Nucleus accumbens (tissue), 56 donors: Measurements from ENCODE around the gene SF1.

ENCODE experiments used
- DNase-seq, 56 donors: peaks; one replicate each; lab custom pipeline; 2025; lab: John Stamatoyannopoulos, UW

Gene SF1

DNA sequence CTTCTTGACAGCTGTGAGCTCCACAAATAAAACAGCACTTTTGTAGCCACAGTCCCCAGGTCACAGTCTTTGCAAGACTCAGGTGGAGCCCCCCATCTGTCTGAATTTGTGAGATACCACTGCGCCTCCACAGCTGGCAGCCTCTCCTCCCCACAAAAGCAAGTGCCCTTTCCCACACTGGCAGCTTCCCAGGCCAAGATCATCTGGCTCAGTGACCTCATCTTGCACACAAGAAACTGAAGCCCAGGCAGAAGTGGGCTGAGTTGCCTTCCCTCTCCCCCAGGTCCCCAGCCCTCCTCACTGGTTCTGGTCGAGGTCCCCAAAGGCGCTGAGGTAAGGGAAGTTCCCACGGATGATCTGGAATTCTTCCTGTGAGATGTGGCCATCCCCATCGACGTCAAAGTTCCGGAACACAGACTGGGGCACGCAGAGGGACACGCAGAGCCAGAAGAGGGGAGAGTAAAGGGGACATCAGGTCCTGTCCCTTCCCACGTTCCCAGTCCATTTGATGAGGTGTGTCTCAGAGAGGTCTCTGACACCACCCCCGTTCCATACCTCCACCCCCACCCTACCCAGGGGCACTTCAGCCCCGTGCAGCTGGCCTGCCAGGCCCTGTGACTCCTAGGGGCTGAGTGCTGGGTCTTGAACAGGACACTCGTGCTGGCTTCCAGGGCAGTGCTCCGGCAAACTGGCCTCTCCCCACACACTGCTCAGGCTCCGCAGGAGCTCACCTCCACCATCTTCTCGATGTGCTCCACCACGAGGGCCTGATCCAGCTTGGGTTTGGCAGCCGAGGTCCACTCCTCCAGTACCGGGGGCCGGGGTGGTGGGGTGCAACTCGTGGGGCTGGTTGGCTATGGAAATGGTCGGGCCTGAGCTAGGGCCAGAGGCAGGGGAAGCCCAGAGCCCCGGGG is 43.3 kb downstream of the SF1 start:
- no peak for DNase-seq

GRCh38 chr11:64731601-64732000 is 46.7 kb downstream of the SF1 start:
- DNase-seq, result no peak

DNA sequence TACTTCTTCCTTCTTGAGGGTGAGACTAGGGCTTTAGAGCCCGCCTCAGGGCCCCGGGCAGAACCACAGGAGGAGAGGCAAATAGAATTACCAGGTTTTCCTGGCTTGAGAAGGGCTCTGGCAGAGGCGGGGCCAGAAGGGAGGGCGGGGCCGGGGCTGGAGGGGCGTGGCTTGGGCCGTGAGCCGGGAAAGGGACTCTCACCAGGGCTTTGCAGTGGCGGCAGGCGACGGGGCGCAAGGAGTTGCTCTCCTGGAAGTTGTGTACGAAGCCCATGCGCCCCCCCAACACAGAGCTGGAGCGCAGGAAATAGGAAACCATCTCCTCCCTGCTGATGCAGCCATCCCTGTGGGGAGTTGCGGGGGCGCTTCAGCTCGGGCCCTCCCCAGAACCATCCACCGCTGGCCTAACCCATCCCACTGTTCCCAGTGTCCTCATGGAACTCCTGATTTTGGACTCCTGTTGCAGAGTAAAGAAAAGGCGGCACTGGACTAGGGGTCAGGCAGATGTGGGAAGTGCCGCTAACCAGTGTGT is 48.4 kb downstream of the SF1 start:
- no peak for DNase-seq

DNA sequence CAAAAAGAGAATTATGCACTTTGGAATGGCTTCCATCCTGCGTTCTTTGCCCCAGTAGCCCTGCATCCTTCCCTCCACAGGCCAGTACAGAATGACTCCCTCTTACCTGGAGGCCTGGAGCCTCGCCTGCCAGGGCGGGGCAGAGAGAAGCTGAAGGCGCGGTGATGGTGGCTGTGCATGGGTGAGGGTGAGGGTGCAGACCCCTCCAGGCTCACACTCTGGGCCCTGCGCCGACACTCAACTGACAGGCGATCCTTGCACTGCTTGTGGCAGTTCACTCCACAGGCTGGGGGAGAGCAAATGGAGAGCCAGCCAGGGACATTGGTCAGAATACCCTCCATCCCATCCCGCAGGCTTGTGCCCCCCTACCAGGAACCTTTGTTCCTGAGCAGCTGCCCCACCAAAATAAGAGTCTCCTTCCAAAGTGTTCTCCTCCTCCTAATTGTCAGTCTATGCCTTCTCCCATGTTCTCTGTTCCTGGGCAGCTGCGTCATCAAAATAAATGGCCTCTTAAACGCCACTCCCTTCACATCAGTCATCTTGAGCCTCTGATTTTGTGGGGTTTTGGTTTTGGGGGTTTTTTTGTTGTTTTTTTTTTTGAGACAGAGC is 49.5 kb downstream of the SF1 start:
- no peak for DNase-seq

GRCh38 chr11:64726867-64727530 is 51.3 kb downstream of the SF1 start:
- no peak for DNase-seq

DNA sequence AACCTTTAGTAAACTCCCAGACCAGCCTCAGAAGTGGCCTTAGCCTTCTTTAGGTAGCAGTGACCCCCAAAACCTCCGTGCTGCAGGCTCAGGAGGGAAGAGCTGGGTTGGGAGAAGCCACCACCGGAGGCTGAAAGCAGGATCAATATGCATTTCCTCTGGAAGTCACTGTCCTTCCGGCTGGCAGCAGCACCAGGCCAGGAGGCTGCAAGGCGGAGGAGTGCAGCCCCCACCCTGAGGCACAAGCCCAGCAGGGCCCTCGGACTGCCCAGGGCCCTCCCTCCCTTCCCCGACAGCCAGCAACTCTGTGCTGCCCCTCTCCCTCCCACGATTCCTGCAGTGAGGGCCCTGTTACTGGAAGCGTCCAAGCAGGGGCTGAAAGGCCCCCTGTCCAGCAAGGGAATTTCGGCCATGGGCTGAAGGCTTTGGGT is 52.1 kb downstream of the SF1 start:
- no peak for DNase-seq

- DNase-seq, result no peak
Measured at GRCh38 chr11:64724863-64725532, 53.3 kb downstream of the SF1 start.

DNA sequence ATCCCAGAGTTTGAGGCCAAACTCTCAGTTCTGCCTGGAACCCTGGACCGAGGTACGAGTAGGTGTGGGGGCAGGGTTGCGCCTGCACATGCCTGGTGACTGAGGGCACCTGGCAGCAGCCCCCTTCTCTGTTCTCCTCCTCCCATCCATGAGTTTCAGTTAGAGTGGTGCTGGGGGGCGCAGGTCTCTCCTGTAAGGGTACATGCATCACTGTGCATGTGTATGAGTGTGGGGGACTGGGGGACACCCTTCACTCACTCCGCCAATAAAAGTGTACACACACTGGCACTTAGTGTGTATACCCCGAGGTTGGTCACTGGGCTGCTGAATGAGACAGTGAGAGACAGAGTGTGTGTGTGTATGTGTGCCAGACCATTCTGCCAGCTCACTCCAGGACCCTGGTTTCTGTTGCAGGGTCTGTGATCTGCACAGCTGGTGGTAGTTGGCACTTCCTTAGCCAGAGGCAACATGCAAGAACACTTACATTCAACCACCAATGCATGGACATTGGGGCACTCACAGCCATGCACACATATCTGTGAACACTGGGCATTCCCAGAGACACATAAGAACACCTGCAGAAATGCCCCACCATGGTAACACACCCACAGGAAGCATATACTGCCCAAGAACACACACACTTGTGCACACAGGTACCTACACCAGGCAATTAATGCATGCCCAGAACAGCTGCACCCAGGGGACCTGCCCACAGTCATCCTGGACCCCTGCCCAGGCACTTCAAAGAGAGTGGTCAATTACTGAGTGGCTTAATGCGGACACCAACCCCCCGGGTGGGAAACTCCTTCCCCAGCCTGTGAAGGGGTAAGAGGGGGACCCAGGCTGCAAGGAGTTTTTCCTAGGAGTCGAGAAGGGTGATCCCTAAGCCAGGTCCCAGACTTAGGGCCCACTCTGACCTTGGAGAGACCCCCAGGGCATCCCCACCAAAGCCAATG is 54.2 kb downstream of the SF1 start:
- no peak for DNase-seq

- peak; percentile 51 to 95 (median 88) for DNase-seq
Measured at GRCh38 chr11:64723117-64723906, 55.0 kb downstream of the SF1 start, which contains the start of gene NRXN2. NRXN2 (minus strand) TSS chr11:64723197; CDS start chr11:64713699, 9,498 bp downstream.

DNA sequence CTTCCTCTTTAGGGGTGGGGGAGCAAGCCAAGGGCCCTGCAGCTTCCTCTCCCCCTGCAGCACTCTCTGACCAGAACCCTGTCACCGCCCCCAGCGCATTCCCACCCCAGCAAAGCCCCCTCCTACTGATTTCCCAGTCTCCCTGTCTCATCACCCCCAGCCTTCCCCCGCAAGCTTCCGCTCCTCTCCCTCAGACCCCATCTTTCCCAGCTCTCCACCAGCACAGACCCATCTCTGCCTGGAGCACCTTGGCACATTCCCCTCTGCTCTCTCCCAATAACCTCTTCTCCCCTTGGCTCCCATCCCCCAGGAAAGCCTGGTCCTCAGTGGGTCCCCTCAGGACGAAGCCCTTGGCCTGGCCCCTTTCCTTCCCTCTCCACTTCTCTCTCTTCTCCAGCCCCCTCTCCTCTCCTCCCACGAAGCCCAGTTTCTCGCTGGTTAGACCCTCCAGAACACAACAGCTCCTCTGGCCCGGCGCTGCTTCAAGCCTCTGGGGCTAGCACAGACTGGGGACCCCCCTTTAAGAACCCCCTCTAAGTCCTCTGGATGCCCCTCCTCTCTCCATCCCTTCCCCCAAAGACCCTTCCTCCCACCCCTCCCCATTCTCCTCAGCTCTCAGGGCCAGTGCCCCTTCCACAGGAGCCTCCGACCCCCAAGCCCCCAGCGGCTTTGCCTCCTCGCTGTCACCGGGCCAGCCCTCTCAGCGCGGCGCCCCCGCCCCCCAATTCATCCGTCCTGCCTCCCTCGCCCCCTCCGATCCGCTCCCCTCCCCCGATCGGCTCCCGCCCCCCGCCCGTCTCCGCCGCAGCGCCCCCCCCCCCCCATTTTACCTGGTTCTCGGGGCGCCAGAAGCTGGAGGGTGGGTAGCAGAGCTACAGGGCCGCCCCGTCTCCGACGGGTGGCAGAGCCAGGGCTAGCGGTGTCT is 55.9 kb downstream of the SF1 start:
- DNase-seq, result no peak

- no peak for DNase-seq
Measured at GRCh38 chr11:64721359-64721699, 57.0 kb downstream of the SF1 start.

DNA sequence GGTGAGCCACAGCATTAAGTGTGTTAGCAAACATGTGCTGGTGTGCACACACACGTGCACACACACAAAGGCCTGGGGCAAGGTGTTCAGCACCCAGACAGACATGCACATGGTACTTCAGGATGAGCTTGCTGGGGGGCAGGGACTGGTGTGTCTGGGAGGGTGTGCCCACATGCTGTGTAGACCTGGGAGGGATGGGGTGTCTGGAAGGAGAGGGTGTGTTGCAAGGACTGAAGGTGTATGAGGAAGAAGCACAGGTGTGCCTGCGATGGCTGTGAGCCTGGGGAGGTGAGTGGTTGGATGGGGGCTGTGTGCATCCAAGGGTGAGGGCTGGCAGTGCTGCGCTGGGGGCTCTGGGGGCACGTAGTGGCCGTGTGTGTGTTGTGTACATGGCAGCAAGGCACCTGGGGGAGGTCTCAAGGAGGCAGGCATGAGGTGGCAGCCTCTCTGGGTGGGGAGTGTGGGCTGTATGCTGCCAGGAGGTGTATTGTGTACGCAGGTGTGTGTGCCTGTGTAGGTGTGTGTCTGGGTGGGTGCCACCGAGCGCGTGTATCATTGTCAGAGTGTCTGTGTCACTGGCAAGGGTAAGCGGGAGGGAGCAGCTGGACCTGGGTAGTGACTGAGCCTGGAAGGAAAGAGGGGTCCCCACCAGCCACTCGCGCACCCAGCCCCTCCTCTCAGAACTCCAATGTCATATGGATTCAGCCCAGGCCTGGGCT is 57.5 kb downstream of the SF1 start:
- peak in 6 of 56 donors; percentile 22 to 53 (median 39) for DNase-seq

DNA sequence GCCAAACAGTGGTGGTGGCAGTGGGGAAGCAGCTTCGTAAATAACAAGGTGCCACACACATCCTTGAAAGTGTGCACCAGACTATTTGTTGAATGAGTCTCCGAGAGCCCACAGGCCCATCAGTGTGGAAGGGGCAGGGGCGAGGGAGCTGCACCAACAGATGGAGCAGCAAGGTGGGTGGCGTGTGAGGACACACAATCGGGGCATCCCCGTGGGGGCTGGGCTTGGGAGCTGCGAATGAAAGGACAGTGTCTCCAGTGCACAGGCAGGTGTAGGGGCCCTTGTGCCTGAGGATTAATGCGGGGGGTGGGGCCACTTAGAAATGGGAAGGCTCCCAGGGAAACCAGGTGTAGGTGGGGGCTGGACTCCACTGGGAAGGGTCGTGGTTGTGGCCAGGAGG is 58.2 kb downstream of the SF1 start:
- no peak for DNase-seq

DNA sequence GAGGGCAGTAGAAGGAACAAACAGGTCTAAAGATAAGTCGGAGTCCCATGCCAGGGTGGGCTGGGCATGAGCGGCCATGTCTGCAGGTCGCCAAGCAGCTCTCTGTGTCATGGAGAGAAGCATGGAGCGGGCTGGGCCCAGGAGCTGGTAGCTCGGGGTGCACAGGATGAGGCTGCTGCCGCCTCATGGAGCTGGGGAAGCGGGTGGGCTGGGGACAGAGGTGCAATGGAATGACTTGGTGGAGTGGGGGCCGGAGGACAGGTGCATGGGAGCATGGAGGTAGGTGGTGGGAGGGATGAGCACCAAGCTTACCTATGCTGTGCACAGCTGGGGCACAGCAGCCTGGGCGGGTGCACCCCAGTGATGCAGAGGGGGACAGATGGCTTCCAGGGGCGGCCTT is 58.9 kb downstream of the SF1 start:
- no peak for DNase-seq

- DNase-seq, result no peak
Measured at GRCh38 chr11:64718780-64719124, 59.6 kb downstream of the SF1 start.

- DNase-seq, result no peak
Measured at GRCh38 chr11:64718084-64718779, 60.1 kb downstream of the SF1 start.

GRCh38 chr11:64717268-64717578 is 61.1 kb downstream of the SF1 start:
- DNase-seq, result no peak
